ENCODE measurements around the gene SLC22A16.

- no peak for TF ChIP-seq CTCF (IDR thresholded peaks at IDR 0.05; ENCODE audit: insufficient read depth, low read depth, low read length)
- TF ChIP-seq EZH2 (IDR thresholded peaks at IDR 0.05; ENCODE audit: insufficient read depth, low read length): no peak
Observed at GRCh38 chr6:110409794-110410193, 66.6 kb downstream of the SLC22A16 start.
